HG02970 (cell line): ENCODE measurements around the gene DNAI2.

ENCODE experiments used
- ATAC-seq: cut with Tn5 transposase; IDR thresholded peaks from one replicate; pipeline ENCODE4 v1.9.1; 2021; ENCODE audit warnings: mild to moderate bottlenecking, moderate library complexity, moderate number of reproducible peaks; ENCODE audit not compliant: unreplicated experiment, low FRiP score

The DNAI2 gene

DNA sequence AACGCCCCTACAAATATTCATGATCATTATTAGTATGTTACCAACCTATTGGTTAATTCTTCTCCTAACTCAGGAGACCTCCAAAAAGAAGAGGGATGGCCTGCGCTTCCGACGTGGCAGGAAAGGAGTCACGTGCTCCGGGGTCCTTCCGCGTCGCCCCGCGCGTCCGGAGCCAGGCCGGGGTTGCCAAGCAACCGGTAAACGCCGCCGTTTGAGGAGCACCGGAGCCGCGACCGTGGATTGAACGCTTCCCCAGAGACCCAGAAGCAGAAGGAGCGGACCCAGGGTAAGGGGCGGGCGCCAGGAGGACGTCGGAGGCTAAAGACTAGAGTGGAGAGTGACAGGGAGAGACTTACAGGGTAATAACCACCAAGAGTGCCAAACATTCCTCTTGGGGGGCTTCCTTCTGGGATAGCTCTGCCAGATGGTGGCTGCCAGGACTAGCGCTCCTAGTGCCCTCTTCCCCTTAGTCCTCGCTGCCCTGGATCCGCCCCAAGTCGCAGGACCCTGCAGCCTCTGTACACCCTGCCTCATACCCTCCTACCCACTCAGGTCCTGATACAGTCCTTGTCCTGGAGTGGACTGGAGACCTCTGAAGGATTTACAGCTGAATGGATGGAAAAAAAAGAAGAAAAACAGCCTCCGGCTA, at the start of gene DNAI2:
DNAI2 (plus strand) TSS at position 175 of the 649 bp plus-strand sequence. CDS start 7,584 bp downstream, outside the sequence.
- ATAC-seq = no peak

DNA sequence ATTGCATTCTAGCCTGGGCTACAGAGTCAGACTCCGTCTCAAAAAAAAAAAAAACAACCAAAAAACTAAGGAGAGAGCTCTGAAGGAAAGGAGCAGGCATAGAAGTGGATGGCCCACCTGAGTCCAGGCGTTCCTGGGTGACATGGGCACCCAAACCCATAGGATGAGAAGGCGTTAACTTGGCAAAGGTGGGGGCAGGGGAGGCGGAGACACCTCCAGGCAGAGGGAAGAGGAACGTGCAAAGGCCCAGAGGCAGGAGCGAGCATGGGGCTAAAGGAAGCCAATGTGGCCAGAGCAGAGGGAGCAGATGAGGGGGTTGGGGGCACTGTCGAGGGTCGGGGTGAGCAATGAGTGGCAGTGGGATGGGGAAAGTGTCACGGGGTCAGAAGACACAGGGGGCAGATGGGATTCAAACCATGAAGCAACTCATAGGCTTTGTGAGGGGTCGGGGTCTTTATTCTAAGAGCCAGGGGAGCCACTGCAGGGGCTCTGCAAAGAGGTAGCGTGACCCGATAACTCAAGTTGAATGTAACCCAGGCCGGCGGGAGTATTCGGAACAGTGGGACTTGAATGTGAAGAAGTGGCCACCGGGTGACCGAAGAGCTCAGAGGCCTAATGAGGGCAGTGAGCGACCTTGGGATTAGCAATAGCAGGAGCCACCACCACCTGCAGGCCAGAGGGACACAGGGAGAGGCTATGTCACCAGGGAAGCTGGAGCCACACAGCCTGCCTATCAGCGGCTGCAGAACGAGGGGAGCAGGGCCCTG, 48.9 kb upstream of the DNAI2 start:
- no peak for ATAC-seq

DNA sequence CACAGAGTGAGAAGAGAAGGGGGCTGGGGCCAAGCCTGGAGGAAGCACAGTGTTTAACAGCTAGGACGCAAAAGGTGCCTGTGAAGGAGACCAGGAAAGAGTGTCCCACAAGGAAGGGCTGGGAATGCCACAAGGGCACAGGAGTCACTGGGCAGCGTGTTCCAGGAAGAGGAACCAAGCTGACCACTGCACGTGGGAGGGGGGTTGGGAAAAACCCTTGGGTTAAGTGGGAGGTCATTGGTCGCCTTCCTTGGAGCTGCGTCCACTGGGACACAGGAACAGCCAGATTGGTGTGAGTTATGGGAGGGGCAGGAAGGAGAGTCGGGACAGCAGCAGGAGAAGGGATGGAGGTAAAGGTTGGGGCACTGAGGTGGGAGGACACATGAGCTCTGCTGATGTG, 47.8 kb upstream of the DNAI2 start:
- ATAC-seq = no peak

GRCh38 chr17:74227271-74228080, 46.6 kb upstream of the DNAI2 start:
- ATAC-seq = no peak

GRCh38 chr17:74228306-74228978, 45.6 kb upstream of the DNAI2 start:
- ATAC-seq = no peak

- ATAC-seq = no peak
Observed at GRCh38 chr17:74230896-74231295, 43.1 kb upstream of the DNAI2 start.

DNA sequence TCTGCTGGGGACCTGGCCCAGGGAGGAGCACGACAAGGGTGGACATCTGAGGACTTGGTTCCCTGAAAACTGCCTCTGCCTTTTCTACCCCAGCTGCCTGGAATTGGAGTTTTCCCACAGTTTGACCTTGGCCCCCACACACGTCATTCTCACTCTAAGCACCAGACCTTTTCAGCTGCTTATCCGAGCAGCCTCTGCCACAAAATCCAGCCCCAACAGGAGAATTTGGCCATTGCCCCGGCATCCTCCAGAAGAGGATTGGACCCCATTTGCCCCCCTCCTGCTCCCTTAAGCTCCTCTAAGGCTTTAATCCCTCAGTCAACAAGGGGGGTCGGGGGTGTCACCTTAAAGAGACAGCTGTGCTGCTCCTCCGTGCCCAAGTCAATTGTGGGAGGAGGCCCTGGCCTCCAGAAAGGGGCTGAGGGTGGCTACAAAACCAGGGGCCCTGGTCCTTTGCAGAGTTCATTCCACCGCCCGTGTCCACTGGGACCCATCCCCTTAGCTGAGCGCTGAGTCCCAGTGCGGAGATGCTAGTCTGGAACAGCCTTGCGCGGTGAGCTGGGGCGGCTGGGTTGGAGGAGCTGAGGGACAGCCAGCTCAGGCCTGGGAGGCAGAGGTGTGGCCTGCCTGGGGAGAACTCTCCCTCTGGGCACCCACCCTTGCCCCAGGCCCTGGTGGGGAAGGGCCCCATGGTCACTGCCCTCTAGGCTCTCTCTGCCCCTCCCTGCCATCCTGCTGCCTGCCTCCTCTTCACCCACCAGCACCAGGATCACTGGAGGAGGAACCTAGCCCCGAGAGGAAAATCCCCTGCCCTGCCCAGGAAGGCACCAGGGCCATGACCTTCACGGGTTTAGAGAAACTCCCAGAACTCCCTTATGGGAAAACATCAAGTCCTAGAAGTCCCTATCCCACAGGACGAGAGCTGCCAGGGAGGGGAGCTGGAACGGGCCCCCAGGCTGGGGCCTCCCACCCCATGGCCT, 41.8 kb upstream of the DNAI2 start:
- no peak for ATAC-seq

DNA sequence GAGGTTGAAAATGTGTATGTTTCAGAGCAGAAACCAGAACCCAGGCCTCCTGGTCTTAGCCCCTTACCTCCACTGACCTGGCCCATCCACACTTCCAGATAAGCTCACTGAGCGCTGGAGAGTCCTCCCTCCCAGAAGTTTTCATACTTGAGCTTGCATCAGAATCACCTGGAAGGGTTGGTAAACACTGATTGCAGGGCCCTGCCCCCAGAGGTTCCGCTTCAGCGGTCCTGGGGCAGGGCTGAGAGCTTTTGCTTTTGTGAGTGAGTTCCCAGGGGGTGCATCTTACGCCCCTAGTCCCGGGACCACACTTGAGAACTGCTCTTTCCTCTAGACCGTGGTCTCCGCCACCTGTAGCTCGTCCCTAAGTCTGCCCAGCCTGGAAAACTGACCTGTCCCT, 40.1 kb upstream of the DNAI2 start:
- no peak for ATAC-seq

GRCh38 chr17:74234486-74234885, 39.5 kb upstream of the DNAI2 start:
- ATAC-seq = no peak

DNA sequence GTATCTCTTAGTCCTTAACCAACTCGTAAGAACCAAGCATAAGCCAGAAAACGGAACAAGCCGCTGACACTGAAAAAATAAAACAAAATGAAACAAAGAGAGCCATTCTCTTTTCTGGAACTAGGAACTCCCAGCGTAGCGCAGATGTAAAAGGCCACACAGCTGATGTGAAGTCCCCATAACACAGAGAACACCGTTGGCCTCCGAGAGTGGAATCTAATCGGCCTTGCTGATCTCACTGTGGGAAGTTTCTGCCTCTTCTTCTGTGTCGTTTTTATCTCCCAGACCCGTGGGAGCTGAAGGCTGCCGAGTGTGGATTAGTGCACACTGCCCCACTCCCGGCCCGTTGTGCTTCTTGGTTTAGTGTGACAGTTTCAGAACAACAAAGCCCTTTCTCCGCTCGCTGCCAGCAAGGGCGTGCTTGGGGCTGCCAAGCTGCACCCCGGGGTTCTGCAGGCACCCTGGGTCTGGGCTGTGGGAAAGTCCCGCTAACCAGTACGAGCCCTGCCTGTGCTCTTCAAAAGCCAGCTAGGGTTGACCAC, 38.9 kb upstream of the DNAI2 start:
- ATAC-seq = no peak

GRCh38 chr17:74235911-74236371, 38.1 kb upstream of the DNAI2 start:
- no peak for ATAC-seq

- ATAC-seq = no peak
Observed at GRCh38 chr17:74237321-74237720, 36.7 kb upstream of the DNAI2 start.

GRCh38 chr17:74239172-74239571, 34.9 kb upstream of the DNAI2 start:
- no peak for ATAC-seq

- ATAC-seq = no peak
Observed at GRCh38 chr17:74240618-74241205, 33.3 kb upstream of the DNAI2 start.

GRCh38 chr17:74241431-74241830, 32.6 kb upstream of the DNAI2 start:
- no peak for ATAC-seq

- ATAC-seq = no peak
Observed at GRCh38 chr17:74241847-74242246, 32.2 kb upstream of the DNAI2 start.

DNA sequence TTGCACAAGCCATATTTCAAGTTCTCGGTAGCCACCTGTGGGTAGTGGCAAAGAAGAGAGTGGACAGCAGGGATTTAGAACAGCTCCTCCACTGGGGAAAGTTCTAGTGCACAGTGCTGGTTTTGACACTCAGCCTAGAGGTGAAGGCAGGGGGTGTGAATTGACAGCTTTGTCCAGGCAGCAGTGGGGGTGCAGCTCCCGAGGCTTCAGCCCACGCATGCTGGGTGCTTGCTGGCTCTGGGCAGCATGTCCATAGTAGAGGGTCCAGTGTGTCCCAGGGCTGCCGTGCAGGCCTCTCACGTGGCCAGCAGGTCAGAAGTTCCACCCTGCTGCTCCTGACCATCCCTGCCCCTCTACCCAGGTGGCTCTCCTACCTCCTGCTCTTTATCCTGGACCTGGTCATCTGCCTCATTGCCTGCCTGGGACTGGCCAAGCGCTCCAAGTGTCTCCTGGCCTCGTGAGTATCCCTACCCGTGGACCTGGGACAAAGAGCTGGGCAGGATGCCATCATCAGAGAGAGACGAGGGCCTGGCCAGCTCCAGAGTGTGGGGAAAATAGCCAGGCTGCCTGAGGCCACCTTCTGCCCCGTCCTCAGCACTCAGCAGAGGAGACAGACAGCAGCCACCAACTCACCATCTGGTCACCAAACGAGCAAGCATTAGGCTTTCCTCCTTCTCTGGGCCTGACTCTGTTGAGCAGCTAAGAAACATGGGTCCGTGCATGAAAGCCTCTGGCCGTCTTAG, 30.9 kb upstream of the DNAI2 start:
- no peak for ATAC-seq

DNA sequence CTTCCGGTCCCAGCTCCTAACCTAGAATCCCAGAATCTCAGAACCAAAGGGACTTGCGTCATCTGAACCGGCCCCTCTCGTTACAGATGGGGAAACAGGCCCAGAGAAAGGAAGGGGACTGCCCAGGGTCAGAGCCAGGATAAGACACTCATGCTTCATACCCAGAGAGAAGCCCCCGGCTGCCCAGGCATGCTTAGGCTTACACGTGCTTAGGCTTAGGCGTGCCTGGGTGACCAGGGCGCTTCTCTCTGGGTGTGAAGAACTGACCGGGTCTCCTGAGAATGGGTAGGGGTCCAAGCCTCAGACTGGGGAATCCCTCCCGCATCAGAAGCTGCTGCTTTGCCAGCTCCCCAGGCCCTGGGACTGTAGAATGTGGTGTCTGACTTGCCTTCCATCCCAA, 29.9 kb upstream of the DNAI2 start:
- ATAC-seq = no peak
